Inferior parietal cortex (tissue), 1 donor: ENCODE measurements around the gene SLC28A2.
A peak's percentile ranks its signal among the peaks of the same experiment; 100 is the strongest.
"Not testable (repeated sequence)": the region's sequence is repeated elsewhere in the genome, so short reads cannot be mapped to it uniquely, and the experiment has no call there.

Experiments
- DNase-seq: peaks from one replicate; pipeline ENCODE4 v3.0.0-alpha.2; 2016; ENCODE audit errors: extremely low spot score

The SLC28A2 gene, protein sequence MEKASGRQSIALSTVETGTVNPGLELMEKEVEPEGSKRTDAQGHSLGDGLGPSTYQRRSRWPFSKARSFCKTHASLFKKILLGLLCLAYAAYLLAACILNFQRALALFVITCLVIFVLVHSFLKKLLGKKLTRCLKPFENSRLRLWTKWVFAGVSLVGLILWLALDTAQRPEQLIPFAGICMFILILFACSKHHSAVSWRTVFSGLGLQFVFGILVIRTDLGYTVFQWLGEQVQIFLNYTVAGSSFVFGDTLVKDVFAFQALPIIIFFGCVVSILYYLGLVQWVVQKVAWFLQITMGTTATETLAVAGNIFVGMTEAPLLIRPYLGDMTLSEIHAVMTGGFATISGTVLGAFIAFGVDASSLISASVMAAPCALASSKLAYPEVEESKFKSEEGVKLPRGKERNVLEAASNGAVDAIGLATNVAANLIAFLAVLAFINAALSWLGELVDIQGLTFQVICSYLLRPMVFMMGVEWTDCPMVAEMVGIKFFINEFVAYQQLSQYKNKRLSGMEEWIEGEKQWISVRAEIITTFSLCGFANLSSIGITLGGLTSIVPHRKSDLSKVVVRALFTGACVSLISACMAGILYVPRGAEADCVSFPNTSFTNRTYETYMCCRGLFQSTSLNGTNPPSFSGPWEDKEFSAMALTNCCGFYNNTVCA

GRCh38 chr15:45251888-45252287 is at the start of gene SLC28A2:
SLC28A2 (plus strand) TSS chr15:45252234; CDS start chr15:45253216, 982 bp downstream.
- no peak for DNase-seq

- no peak for DNase-seq
These were observed 48.9 kb upstream of the SLC28A2 start for GRCh38 chr15:45203182-45203581.

- peak; percentile 66 for DNase-seq
These were observed 46.8 kb upstream of the SLC28A2 start for GRCh38 chr15:45205192-45205591.

DNA sequence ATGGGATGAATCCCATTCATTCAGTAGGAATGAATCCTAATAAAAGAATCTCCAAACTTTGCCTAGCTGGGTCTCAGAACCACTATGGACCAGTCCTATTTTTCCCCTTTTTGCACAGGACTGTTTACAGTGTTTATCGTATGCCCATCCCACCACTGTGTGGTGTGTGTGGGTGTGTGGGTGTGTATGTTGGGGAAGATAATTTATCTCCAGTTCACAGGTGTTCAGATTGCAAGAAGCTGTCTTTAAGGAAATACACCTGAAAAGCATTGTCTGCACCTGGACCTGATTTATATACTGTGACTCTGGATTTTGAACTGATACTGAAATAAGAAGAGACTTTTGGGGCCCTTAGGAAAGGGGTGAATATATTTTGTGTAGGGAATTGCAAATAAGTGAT is 39.5 kb upstream of the SLC28A2 start:
- DNase-seq, result no peak

GRCh38 chr15:45221053-45221599 is 30.9 kb upstream of the SLC28A2 start:
- DNase-seq, result no peak

DNA sequence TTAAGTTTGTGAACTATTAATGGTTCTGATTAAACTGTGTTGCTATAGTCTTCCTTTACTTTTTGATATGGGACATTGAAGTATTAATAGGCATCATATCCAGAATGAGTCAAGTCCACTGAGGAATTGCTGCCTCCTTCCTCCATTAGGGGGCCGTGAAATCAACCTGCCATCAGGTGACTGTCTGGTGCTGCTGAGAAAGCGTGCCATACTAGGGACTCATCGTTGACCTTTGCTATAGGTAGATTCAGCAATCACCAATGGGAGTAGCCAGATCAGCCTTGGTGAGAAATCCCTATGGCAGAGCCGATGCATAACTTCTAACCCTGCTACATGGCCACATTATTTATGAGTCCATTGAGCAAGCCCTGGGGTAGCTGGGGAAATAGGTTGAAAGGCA is 30.1 kb upstream of the SLC28A2 start:
- DNase-seq, result no peak

GRCh38 chr15:45224621-45225217 is 27.3 kb upstream of the SLC28A2 start:
- no peak for DNase-seq

GRCh38 chr15:45225506-45226273 is 26.3 kb upstream of the SLC28A2 start:
- DNase-seq, result no peak

GRCh38 chr15:45228931-45229330 is 23.1 kb upstream of the SLC28A2 start:
- DNase-seq, result no peak

DNA sequence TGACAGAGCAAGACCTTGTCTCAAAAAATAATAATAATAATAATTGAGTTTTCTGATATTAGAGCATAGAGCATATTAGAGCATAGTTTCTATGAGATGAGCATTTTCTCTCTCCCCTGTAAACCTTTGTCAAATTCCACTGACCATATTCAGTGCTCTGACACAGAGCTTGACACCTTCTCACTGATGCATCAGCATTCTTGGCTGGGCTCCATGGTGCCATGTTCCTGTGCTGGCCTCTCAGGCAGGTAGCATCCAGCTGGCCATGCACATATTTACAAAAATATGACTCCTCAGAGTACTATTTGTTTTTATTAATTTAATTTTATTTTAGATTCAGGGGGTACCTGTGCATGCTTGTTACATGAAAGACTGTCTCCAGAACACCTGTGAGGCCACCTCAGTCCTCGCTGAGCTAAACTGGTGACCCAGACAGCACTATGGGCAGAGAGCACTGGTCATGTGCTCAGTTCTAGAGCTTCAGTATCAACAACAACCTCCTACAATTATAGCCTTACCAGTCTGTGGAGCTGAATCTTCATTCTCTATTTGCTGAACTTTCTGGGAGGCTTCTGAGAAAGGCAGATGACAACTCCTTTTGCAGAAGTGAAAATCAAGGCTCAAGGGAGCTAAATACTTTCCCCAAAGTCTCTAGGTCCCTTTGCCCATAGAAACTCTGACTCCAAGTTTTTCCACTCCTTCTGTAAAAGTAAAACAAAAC is 21.6 kb upstream of the SLC28A2 start:
- no peak for DNase-seq

DNA sequence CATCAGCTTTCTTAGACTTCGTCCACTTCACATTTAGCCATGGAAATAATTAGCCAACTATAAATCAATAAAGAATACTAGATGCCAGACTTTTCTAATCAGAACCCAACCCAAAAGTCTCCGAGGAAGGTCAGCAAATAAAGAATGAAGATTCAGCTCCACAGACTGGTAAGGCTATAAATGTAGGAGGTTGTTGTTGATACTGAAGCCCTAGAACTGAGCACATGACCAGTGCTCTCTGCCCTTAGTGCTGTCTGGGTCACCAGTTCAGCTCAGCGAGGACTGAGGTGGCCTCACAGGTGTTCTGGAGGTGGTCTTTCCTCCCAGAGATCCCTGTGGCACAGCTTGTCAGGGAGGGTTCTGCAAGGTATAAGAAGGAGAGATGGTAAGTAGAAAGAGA is 20.9 kb upstream of the SLC28A2 start:
- DNase-seq, result no peak

GRCh38 chr15:45231864-45232562 is 20.0 kb upstream of the SLC28A2 start:
- DNase-seq, result no peak

DNA sequence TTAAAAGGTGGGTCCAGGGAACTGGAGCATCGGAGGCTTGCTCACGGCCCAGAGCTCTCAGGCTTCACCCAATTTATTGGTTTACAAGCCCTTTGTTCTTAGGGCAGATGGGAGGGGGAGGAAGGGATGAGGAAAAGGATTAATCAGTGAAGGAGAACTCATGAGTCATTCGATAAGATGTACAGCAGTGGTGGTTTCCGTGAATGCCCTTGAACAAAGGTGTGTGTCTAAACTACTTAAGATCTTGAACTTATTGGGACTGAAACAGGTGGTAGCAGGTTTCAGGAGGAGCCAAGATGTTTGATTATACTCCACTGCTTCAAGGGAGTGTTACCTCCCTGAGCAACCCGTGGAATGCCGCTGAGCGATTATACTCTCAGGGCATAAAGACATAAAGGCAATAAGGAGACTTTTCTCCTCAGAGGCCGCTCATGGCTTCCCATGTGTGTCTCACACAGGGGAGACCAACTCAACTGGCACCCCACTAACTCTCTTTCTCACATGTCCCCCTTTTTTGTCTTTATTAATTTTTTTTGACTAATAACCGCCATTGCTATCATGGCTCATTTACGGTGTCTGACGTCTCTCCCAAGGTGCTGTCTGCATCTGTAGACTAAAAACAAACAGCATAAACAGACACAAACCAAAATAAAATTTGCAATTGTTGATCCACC is 17.3 kb upstream of the SLC28A2 start:
- no peak for DNase-seq

DNA sequence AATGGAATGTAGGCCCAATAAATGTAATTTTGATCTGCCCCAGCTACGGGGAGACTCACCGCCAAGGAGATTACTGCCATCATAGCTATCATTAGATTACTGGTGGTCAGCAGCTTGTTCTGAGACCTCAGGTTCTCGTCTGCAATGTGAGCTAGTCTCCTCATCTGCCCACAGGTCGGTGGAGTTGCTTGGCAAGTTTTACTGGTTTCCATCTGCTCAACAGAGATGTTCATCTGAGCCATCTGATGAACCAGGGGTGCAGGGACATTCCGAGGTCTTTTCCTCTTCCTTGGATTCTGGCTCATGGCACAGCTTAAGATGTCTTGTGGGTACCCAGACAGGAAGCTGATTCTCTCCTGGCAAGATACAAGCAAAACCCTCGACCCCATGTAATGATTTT is 15.2 kb upstream of the SLC28A2 start:
- not testable (repeated sequence) for DNase-seq

DNA sequence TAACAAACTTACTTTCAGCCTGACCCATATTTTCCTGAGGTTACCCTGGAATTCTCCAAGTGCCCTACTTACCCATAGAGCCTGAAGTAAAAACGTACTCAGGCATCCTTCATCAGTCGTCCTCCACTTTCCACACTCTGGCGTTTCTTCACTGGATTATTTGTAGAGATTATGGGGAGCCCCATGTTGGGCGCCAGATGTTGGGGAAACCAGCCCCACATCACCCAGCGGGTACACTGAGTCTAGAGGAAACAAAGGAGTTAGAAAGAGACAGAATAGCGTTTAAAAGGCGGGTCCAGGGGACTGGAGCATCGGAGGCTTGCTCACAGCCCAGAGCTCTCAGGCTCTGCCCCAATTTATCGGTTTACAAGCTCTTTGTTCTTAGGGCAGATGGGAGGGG is 9.7 kb upstream of the SLC28A2 start:
- no peak for DNase-seq

DNA sequence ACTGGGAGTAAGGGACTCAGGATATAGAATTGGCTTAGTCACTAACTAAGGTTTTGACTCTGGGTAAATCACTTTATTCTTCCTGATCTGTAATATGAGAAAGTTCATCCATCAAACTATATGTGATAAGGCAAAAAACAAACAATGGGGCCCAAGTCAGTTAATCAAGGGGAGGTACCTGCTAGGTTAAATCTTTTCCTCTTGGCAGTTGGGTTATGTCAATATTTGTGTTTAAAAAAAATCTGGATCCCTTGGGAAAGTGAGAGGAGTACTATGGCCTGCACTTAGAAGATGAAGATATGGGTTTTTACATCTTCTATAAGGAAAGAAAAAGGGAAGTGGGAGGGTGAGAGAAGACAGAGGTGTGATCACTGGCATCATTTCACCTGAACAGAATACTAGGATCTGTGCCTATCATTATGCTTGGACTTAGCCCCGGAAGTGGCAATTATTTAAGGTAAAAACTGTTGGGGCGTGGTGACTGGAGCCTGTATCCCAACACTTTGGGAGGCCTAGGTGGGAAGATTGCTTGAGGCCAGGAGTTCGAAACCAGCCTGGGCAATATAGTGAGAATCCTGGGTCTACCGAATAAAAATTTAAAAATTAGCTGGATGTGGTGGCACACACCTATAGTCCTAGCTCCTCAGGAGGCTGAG is 2.8 kb upstream of the SLC28A2 start:
- DNase-seq, result no peak

DNA sequence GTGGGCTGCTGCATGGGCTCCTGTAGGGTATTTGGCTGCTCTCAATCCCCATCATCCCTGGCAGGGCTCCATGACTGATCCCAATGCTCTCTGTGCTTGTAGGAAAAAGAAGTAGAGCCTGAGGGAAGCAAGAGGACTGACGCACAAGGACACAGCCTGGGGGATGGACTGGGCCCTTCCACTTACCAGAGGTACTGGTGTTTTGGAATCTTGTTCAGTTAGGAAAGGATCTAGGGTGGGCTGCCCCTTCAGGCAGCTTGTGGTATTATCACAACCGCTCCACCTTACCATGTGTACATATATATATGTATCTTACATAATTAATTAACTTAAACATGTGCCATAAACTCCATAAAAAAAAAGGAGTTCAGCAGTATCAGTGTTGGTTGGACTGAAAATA is 1.3 kb downstream of the SLC28A2 start:
- DNase-seq, result no peak

GRCh38 chr15:45254405-45254804 is 2.4 kb downstream of the SLC28A2 start:
- DNase-seq, result no peak

- DNase-seq, result not testable (repeated sequence)
These were observed 2.8 kb downstream of the SLC28A2 start for GRCh38 chr15:45254824-45255223.
